Measurements from ENCODE around the gene ARID3A.

DNA sequence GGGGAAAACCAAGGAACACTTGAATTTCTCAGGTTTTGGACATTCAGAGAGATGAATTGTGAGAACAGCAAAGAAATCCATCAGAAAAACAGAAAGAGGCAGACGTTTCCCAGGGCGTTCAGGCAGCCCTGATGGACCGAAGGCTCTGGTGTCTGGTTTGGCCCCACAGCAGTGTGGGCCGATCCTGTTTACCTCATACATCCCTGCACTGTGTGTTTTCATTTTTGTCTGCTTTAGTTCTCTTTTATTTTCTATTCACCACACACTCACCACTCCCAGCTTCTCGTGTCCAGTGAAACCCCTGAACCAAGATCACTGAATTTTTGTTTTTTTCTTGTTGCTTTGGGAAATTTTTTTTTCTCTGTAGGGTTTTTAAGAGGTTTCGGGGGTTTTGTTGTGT lies 46.4 kb downstream of the ARID3A start:
- TF ChIP-seq, protein P1, sequence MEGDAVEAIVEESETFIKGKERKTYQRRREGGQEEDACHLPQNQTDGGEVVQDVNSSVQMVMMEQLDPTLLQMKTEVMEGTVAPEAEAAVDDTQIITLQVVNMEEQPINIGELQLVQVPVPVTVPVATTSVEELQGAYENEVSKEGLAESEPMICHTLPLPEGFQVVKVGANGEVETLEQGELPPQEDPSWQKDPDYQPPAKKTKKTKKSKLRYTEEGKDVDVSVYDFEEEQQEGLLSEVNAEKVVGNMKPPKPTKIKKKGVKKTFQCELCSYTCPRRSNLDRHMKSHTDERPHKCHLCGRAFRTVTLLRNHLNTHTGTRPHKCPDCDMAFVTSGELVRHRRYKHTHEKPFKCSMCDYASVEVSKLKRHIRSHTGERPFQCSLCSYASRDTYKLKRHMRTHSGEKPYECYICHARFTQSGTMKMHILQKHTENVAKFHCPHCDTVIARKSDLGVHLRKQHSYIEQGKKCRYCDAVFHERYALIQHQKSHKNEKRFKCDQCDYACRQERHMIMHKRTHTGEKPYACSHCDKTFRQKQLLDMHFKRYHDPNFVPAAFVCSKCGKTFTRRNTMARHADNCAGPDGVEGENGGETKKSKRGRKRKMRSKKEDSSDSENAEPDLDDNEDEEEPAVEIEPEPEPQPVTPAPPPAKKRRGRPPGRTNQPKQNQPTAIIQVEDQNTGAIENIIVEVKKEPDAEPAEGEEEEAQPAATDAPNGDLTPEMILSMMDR (IDR thresholded peaks at IDR 0.05; ENCODE audit: extremely low read depth in 1 of 2, insufficient read depth in 1 of 2, low read depth in 1 of 2, low read length in 2 of 2), result no peak
- TF ChIP-seq POLR2A (IDR thresholded peaks at IDR 0.05; ENCODE audit: low read depth, low read length) (no peak), POLR2AphosphoS5 (IDR thresholded peaks at IDR 0.05; ENCODE audit: insufficient read depth, low read depth, low read length) (no peak), EZH2 (IDR thresholded peaks at IDR 0.05; ENCODE audit: borderline replicate concordance, low read depth, low read length, severe bottlenecking) (no peak)
